BLaER1 (cell line): ENCODE results near the gene CD300H.
"Not testable (repeated sequence)": the region's sequence is repeated elsewhere in the genome, so short reads cannot be mapped to it uniquely, and the experiment has no call there.

Experiments used
- H3K27ac ChIP-seq: shearing (Covaris generic); formaldehyde crosslinking; 2 replicates; pipeline ENCODE4 v1.8.1; 2022
- H3K27me3 ChIP-seq: shearing (Covaris generic); formaldehyde crosslinking; 2 replicates; pipeline ENCODE4 v1.8.1; 2022
- H3K36me3 ChIP-seq: shearing (Covaris generic); formaldehyde crosslinking; 2 replicates; pipeline ENCODE4 v1.8.1; 2022
- H3K4me1 ChIP-seq: shearing (Covaris generic); formaldehyde crosslinking; 2 replicates; pipeline ENCODE4 v1.8.1; 2022
- H3K4me2 ChIP-seq: shearing (Covaris generic); formaldehyde crosslinking; 2 replicates; pipeline ENCODE4 v1.8.1; 2022
- H3K4me3 ChIP-seq: shearing (Covaris generic); formaldehyde crosslinking; 2 replicates; pipeline ENCODE4 v1.8.1; 2022
- H3K9ac ChIP-seq: shearing (Covaris generic); formaldehyde crosslinking; 2 replicates; pipeline ENCODE4 v1.8.1; 2022
- H3K9me3 ChIP-seq: shearing (Covaris generic); formaldehyde crosslinking; 2 replicates; pipeline ENCODE4 v1.8.1; 2022
- H4K20me1 ChIP-seq: shearing (Covaris generic); formaldehyde crosslinking; 2 replicates; pipeline ENCODE4 v1.8.1; 2022
- Cebpa-rat ChIP-seq: shearing (Covaris generic); IDR thresholded peaks from 2 replicates; pipeline ENCODE4 v1.8.1; 2022

Gene CD300H

DNA sequence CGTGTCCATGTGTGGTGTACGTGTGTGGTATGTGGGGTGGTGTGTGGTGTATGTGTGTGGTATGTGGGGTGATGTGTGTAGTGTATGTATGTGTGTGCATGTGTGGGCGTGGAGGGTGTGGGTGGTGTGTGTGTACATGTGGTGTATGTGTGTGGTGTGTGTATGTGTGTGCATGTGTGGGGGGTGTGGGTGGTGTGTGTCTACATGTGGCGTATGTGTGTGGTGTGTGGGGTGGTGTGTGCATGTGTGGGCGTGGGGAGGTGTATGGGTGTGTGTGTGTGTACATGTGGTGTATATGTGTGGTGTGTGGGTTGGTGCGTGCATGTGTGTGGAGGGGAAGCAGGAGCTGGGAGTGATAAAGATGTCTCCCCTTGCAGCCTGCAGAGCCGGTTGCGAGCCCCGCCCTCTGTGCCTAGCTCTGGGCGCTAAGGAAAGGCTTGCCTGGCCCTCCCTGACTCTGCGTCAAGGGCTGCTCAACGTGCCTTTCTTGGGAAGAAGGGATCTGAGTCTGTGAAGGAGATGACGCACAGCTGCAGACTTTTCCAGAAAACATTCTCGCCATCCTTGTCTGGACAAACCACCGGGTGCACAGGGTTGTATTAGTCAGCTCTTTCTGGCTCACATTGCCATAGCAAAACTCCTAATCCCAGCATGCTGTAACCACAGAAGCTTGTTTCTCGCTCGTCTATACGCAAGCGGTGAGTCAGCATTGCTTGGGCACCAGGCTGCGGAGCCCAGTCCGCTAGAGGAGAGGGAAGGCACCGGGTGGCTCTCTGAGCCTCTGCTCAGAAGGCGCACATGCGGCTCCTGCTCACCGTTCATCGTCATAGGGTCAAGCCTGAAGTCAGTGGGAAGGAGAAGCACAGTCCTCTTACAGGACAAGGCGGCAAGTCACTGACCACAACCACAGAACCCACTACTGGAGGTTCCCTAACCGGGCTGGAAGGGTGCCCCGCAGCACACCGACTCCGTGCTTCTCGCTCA lies 2.0 kb upstream of the CD300H start:
- H3K36me3 ChIP-seq: no peaks in the 10 kb centered on the region
- H3K4me3 ChIP-seq: no peak overlapping the region
- no peak overlapping the region for H3K27ac ChIP-seq
- H3K4me2 ChIP-seq: no peak overlapping the region
- H3K9ac ChIP-seq: no peak overlapping the region
- TF ChIP-seq Cebpa-rat: no peak
- no peaks in the 10 kb centered on the region for H3K9me3 ChIP-seq
- H3K27me3 ChIP-seq: no peaks in the 10 kb centered on the region
- H4K20me1 ChIP-seq: no peaks in the 10 kb centered on the region
- no peaks in the 10 kb centered on the region for H3K4me1 ChIP-seq

GRCh38 chr17:74568106-74568873 lies 981 bp upstream of the CD300H start:
- Histone ChIP-seq H3K27me3 (no peaks in the 10 kb centered on the region), H3K4me3 (no peak overlapping the region), H3K9ac (no peak overlapping the region), H3K9me3 (no peaks in the 10 kb centered on the region), H3K27ac (no peak overlapping the region), H3K4me1 (no peaks in the 10 kb centered on the region), H3K4me2 (no peak overlapping the region), H4K20me1 (no peaks in the 10 kb centered on the region), H3K36me3 (no peaks in the 10 kb centered on the region)
- TF ChIP-seq Cebpa-rat: no peak

DNA sequence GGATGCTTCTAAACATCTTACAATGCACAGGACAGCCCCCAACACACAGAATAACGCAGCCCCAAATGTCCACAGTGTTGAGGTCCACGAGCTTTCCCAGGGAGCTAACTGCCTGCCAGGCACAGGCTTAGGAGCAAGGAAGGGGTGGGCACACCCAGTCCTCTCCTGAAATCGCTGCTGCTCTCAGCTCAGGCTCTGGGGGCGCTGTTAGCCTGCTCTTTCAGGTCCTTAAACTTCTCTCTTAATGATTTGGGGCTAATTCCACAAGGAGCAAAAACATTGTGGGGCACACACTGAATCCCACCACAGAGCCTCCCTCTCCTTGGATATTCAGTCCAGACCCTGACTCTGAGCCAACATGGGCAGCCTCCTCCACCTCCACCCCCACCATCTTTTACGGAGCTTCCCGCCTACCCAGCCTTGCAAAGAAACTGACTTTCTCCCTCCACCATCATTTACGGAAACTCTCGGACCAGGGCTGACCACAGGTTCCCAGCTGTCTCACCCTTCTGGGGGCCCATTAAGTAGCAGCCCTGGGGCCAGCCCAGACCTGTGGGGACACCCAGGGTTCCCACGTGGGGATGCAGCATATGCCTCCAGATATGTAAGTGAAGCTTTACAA lies 1.1 kb downstream of the CD300H start:
- H3K4me1 ChIP-seq: no peaks in the 10 kb centered on the region
- H3K27me3 ChIP-seq: no peaks in the 10 kb centered on the region
- H3K9ac ChIP-seq: no peak overlapping the region
- H3K36me3 ChIP-seq: no peaks in the 10 kb centered on the region
- no peak overlapping the region for H3K4me2 ChIP-seq
- no peaks in the 10 kb centered on the region for H4K20me1 ChIP-seq
- no peak overlapping the region for H3K27ac ChIP-seq
- no peaks in the 10 kb centered on the region for H3K9me3 ChIP-seq
- no peak overlapping the region for H3K4me3 ChIP-seq
- no peak for TF ChIP-seq Cebpa-rat

DNA sequence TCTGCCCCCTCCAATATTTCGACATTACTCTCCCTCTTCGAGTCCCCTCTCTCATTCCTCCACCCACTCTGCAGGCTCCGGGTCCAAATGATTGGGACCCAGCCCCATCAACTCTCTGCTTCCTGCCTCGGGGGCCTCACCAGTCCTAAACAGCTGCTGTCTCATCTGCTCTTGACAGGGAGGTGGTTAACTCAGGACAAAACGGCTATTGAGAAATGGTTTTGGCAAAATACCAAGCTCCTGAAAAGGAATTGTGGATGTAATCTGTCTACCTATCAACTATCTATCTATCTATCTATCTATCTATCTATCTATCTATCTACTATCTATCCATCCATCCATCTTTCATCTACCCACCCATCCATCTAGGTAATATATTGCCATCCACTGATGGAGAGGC lies 2.2 kb downstream of the CD300H start:
- Histone ChIP-seq H3K9me3 (no peaks in the 10 kb centered on the region), H3K36me3 (no peaks in the 10 kb centered on the region), H3K4me2 (no peak overlapping the region), H3K4me3 (no peak overlapping the region), H3K27ac (no peak overlapping the region), H4K20me1 (no peaks in the 10 kb centered on the region), H3K9ac (no peak overlapping the region), H3K4me1 (no peaks in the 10 kb centered on the region), H3K27me3 (no peaks in the 10 kb centered on the region)
- TF ChIP-seq Cebpa-rat: no peak

DNA sequence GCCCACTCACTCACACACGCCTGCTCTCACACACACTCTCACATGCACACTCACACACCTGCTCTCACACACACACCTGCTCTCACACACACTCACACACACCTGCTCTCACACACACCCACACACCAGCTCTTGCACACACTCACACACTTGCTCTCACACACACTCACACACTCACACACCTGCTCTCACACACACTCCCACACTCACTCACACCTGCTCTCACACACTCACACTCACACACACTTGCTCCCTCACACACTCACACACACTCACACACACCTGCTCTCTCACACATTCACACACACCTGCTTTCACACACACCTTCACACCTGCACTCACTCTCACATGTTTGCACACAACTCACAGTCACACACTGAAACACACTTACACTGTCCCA lies 4.0 kb downstream of the CD300H start:
- Histone ChIP-seq H4K20me1 (no peaks in the 10 kb centered on the region), H3K4me3 (no peak overlapping the region), H3K9ac (no peak overlapping the region), H3K4me2 (no peak overlapping the region), H3K36me3 (no peaks in the 10 kb centered on the region), H3K4me1 (no peaks in the 10 kb centered on the region), H3K27ac (no peak overlapping the region), H3K27me3 (no peaks in the 10 kb centered on the region), H3K9me3 (no peaks in the 10 kb centered on the region)
- TF ChIP-seq Cebpa-rat: no peak

- Histone ChIP-seq H3K27ac (no peak overlapping the region), H3K4me3 (no peak overlapping the region)
Observed at GRCh38 chr17:74561586-74561985, 5.7 kb downstream of the CD300H start.

GRCh38 chr17:74558882-74559519 lies 8.3 kb downstream of the CD300H start:
- no peak overlapping the region for H3K4me2 ChIP-seq
- H3K27ac ChIP-seq: no peak overlapping the region
- H3K27me3 ChIP-seq: no peaks in the 10 kb centered on the region

More at GRCh38 chr17:74561586-74561985, 5.7 kb downstream of the CD300H start:
- Histone ChIP-seq H3K9me3 (no peaks in the 10 kb centered on the region), H3K4me2 (no peak overlapping the region), H3K27me3 (no peaks in the 10 kb centered on the region), H3K9ac (no peak overlapping the region), H4K20me1 (no peaks in the 10 kb centered on the region), H3K36me3 (no peaks in the 10 kb centered on the region), H3K4me1 (no peaks in the 10 kb centered on the region)
- TF ChIP-seq Cebpa-rat: no peak

DNA sequence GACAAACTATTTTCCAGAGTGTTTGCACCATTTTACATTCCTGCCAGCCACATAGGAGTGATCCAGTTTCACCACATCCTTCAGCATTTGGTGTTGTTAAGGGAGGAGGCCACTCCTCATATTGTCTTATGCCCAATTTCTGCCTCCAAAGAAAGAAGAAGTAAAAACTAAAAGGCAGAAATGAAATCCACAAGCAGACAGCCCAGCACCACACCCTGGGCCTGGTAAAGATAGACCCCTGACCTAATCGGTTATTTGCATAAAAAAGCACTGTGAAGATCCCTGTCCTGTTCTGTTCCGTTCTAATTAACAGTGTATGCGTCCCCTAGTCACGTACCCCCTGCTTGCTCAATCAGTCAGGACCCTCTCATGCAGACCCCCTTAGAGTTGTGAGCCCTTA lies 8.9 kb downstream of the CD300H start:
- not testable (repeated sequence) for H3K27me3 ChIP-seq, H3K27ac ChIP-seq, H3K4me1 ChIP-seq, H3K36me3 ChIP-seq, H3K9ac ChIP-seq, H3K4me3 ChIP-seq, H4K20me1 ChIP-seq, H3K4me2 ChIP-seq, H3K9me3 ChIP-seq

More at GRCh38 chr17:74558882-74559519, 8.3 kb downstream of the CD300H start:
- TF ChIP-seq Cebpa-rat: no peak
- Histone ChIP-seq H4K20me1 (no peaks in the 10 kb centered on the region), H3K36me3 (no peaks in the 10 kb centered on the region), H3K4me1 (no peaks in the 10 kb centered on the region), H3K9ac (no peak overlapping the region), H3K4me3 (no peak overlapping the region), H3K9me3 (no peaks in the 10 kb centered on the region)

GRCh38 chr17:74555427-74555940 lies 11.8 kb downstream of the CD300H start:
- Histone ChIP-seq H4K20me1 (no peaks in the 10 kb centered on the region), H3K9me3 (no peaks in the 10 kb centered on the region), H3K27ac (no peak overlapping the region), H3K4me1 (no peaks in the 10 kb centered on the region), H3K36me3 (no peaks in the 10 kb centered on the region), H3K27me3 (no peaks in the 10 kb centered on the region), H3K4me2 (no peak overlapping the region), H3K9ac (no peak overlapping the region), H3K4me3 (no peak overlapping the region)
- no peak for TF ChIP-seq Cebpa-rat
